Subcutaneous abdominal adipose tissue (tissue), 5 donors: Measurements from ENCODE around the gene PLCD1.

Source experiments
- H3K27ac ChIP-seq: one replicate; pipeline ENCODE4 v1.7.0; 2013; ENCODE audit warnings: low read depth, mild to moderate bottlenecking, inconsistent platforms, low read length, moderate library complexity
- H3K27me3 ChIP-seq, 5 donors: one replicate each; pipeline ENCODE4 v1.7.0; 2013; ENCODE audit warnings: low read length in 5 of 5, inconsistent platforms in 1 of 5; ENCODE audit not compliant: control insufficient read depth in 5 of 5, insufficient read depth in 4 of 5
- H3K36me3 ChIP-seq, 5 donors: one replicate each; pipeline ENCODE4 v1.7.0; 2013; ENCODE audit warnings: low read length in 5 of 5; ENCODE audit not compliant: control insufficient read depth in 5 of 5, insufficient read depth in 5 of 5
- H3K4me1 ChIP-seq, 5 donors: one replicate each; pipeline ENCODE4 v1.7.0; 2013; ENCODE audit warnings: low read length in 5 of 5, mild to moderate bottlenecking in 3 of 5, moderate library complexity in 1 of 5; ENCODE audit not compliant: control insufficient read depth in 5 of 5, insufficient read depth in 5 of 5
- H3K4me3 ChIP-seq, 5 donors: one replicate each; pipeline ENCODE4 v1.7.0; 2013; ENCODE audit warnings: low read length in 5 of 5, low read depth in 1 of 5
- H3K9ac ChIP-seq, 5 donors: one replicate each; pipeline ENCODE4 v1.7.0; 2013; ENCODE audit warnings: low read length in 5 of 5, mild to moderate bottlenecking in 4 of 5, moderate library complexity in 3 of 5
- H3K9me3 ChIP-seq, 5 donors: one replicate each; pipeline ENCODE4 v1.7.0; 2013; ENCODE audit warnings: low read length in 5 of 5; ENCODE audit not compliant: control insufficient read depth in 5 of 5
- donor health status: healthy.
- donor health status: healthy.
- donor health status: healthy.
- donor health status: healthy.
- donor health status: healthy.

The PLCD1 gene

DNA sequence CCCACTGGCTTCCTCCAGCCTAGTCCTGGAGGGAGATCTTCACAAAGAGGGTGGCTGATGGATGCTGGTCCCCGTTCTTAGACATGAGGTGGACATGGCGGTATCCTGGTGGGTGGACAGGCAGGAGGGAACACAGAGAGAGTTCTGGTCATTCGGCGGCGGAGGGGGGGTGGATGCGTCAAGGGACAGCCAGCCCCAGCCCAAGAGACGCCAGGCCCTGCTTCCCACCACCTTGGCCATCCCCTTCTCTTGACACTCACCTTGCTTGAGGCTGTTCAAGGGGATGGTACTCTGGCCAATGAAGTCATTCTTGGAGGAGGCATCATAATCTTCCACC is 21.7 kb downstream of the PLCD1 start:
- Histone ChIP-seq H3K27ac (no peak overlapping the region), H3K27me3 (no peaks in the 10 kb centered on the region), H3K4me3 (no peak overlapping the region), H3K4me1 (peaks cover 0 to 15% (median 7%) of the 10 kb centered on the region in 5 donors), H3K9ac (no peak overlapping the region), H3K9me3 (no peaks in the 10 kb centered on the region), H3K36me3 (peaks cover 0 to 63% (median 59%) of the 10 kb centered on the region in 5 donors)

DNA sequence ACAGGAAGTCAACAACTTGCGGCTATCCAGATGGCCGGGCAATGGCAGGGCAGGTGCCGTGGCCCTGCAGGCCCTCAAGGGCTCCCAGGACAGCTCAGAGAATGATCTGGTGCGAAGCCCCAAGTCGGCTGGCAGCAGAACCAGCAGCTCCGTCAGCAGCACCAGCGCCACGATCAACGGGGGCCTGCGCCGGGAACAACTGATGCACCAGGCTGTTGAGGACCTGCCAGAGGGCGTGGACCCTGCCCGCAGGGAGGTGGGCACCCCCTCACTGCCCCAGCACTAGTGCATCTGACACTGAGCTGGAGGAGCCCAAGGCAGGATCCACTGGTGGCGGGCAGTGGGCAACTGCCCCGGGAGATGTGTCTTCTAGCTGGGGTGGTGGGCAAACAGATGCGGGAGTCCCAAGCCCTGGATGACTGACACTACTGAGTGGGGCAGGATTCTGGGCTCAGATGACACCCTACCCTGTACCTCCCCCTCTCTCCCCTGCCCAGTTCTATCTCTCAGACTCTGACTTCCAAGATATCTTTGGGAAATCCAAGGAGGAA is 22.9 kb downstream of the PLCD1 start:
- Histone ChIP-seq H3K9me3 (no peaks in the 10 kb centered on the region), H3K4me1 (peaks cover 0 to 15% (median 7%) of the 10 kb centered on the region in 5 donors), H3K9ac (no peak overlapping the region), H3K36me3 (peaks cover 0 to 73% (median 70%) of the 10 kb centered on the region in 5 donors), H3K4me3 (no peak overlapping the region), H3K27ac (no peak overlapping the region), H3K27me3 (no peaks in the 10 kb centered on the region)

DNA sequence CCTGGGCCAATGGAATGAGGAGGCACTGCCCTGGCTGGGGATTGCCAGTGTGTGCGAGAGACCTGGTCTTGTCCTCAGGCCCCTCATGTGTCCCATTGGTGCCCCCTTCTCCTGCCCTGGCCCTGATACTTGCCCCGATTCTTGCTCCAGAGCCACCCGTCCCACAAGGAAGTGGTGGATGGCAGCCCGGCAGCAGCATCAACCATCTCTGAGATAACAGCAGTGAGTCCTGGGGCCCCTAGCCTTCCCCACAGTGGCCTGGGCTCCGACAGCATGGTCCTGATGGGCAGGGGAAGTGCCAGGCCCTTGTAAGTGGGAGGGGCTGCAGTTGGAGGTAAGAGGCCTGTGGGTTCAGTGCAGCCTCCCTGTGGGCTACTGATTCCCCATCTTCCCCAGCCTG is 23.4 kb downstream of the PLCD1 start:
- H3K36me3 ChIP-seq: peaks cover 0 to 73% (median 70%) of the 10 kb centered on the region in 5 donors
- H3K4me3 ChIP-seq: no peak overlapping the region
- H3K4me1 ChIP-seq: peaks cover 0 to 15% (median 7%) of the 10 kb centered on the region in 5 donors
- no peak overlapping the region for H3K27ac ChIP-seq
- no peaks in the 10 kb centered on the region for H3K27me3 ChIP-seq
- no peak overlapping the region for H3K9ac ChIP-seq
- no peaks in the 10 kb centered on the region for H3K9me3 ChIP-seq

DNA sequence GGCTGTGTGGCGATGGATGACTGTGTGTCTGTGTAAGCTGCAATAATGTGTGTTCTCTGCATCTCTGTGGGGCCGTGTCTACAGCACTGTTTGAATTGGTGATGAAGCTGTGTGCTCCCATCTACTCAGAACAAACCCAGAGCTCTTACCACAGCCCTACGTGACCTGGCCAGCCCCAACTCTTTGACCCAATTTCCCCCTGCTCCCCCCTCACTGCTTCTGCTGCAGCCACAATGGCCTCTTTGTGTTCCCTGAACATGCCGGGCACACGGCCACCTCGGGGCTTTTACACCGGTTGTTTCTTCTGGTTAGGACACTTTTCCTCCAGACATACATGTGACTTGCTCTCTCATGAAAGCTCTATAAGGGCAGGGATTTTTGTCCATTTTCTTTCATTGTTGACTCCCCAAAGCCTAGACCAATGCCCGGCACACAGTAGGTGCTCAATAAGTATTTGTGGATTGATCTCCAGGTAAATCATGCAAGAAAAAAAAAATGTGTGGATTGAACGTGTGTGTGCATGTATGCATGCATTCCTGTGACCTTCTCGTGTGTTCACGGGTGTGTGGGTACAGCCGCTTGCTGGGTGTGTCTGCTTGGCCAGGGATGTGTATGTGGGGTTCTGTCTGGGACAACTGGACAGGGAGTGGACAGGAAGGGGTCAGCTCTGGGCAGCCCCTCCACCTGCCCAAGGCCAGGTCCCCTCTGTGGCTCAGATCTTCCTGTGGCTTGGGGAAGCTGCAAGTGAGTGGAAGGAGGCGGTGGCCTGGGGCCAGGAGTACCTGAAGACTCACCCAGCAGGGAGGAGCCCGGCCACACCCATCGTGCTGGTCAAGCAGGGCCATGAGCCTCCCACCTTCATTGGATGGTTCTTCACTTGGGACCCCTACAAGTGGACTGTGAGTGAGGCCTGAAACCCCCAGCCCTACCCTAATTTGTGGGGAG is 24.1 kb downstream of the PLCD1 start:
- Histone ChIP-seq H3K4me3 (no peak overlapping the region), H3K4me1 (peaks cover 0 to 15% (median 7%) of the 10 kb centered on the region in 5 donors), H3K9ac (no peak overlapping the region)

DNA sequence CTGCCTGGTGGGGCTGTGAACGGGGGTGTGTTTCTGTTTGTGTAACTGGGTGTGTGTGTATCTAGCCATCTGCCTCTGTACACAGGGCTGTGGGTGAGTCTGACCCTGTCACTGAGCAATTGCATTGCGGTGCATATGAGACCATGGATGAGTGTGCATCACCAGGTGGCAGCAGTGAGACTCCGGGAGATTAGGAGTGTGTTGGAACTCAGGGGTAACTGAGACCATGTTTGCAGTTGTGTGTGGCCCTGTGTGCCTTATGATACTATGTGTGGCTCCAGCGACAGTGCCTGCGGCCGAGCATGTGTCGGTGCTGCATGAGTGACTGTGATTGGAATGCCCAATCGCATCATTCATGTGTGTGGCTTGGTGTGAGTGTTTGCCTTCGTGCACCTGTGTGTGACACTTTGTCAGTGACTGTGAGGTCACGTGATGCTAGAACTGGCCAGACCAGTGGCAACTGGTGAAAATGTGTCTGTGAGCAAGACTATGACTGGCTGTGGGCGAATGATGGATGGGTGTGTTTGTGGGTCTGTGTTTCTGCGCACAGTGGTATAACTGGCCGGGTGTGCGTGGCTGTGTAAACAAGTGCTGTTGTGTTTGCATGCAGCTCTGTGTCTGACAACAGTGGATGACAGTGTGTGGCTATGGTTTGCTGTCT is 24.9 kb downstream of the PLCD1 start:
- Histone ChIP-seq H3K27me3 (no peaks in the 10 kb centered on the region), H3K27ac (no peak overlapping the region), H3K9me3 (no peaks in the 10 kb centered on the region), H3K4me3 (no peak overlapping the region), H3K4me1 (peaks cover 0 to 15% (median 7%) of the 10 kb centered on the region in 5 donors), H3K36me3 (peaks cover 0 to 66% (median 60%) of the 10 kb centered on the region in 5 donors), H3K9ac (peak overlapping the region in 1 of 5 donors; percentile 41)

More for the DNA sequence above, 24.1 kb downstream of the PLCD1 start:
- Histone ChIP-seq H3K27ac (no peak overlapping the region), H3K9me3 (no peaks in the 10 kb centered on the region), H3K27me3 (no peaks in the 10 kb centered on the region), H3K36me3 (peaks cover 0 to 73% (median 68%) of the 10 kb centered on the region in 5 donors)

DNA sequence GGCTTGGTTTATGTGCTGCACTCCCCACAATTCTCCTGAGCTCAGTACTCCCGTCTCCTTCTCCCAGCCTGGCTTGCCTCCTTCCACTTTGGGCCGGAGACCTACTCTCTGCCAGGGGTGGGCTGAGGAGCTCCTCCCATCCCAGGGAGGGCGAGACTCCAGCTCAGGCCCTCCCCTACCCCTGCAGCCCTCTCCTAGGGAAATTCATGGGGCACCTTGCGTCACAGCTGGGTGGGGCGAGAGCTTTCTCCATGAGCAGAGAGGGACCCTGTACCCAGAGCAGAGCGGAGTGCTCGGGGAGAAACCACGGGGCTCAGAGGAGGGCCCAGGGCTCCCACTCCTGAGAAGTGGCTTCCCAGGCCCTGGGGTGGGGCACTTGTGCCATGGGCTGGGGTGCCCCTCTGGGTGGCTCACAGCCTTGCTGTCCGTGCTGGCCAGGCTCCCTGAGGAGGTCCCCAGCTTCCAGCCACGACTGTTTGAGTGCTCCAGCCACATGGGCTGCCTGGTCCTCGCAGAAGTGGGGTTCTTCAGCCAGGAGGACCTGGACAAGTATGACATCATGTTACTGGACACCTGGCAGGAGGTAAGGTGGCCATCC is 25.5 kb downstream of the PLCD1 start:
- peaks cover 0 to 19% (median 9%) of the 10 kb centered on the region in 5 donors for H3K4me1 ChIP-seq

DNA sequence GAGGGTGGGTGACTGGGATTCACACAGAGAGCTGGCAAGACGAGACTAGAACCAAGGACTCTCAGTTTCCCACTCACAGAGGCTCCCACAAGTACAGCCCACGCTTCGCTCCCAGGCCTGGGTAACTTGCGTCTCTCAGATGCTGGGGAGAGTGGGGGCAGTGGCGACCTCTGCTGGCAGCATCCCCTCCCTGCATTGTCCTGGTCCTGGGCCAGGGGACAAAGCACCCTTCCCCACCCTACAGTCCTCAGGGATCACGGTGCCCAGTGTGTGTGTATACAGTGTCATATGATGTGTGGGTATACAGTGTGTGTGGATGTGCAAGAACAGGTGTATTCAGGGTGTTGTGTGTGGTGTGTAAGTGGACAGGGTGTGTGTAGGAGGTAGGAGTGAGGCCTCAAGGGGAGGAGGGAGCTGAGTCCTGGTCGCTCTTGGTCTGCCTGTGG is 26.0 kb downstream of the PLCD1 start:
- Histone ChIP-seq H3K27ac (no peak overlapping the region), H3K27me3 (no peaks in the 10 kb centered on the region), H3K9ac (peak overlapping the region in 1 of 5 donors; percentile 5), H3K4me1 (peaks cover 0 to 23% (median 13%) of the 10 kb centered on the region in 5 donors), H3K9me3 (no peaks in the 10 kb centered on the region), H3K36me3 (peaks cover 0 to 57% (median 49%) of the 10 kb centered on the region in 5 donors), H3K4me3 (no peak overlapping the region)

More for the DNA sequence above, 25.5 kb downstream of the PLCD1 start:
- no peaks in the 10 kb centered on the region for H3K9me3 ChIP-seq
- H3K4me3 ChIP-seq: no peak overlapping the region
- no peaks in the 10 kb centered on the region for H3K27me3 ChIP-seq
- H3K36me3 ChIP-seq: peaks cover 0 to 62% (median 54%) of the 10 kb centered on the region in 5 donors
- H3K9ac ChIP-seq: peak overlapping the region in 1 of 5 donors; percentile 41
- H3K27ac ChIP-seq: no peak overlapping the region

DNA sequence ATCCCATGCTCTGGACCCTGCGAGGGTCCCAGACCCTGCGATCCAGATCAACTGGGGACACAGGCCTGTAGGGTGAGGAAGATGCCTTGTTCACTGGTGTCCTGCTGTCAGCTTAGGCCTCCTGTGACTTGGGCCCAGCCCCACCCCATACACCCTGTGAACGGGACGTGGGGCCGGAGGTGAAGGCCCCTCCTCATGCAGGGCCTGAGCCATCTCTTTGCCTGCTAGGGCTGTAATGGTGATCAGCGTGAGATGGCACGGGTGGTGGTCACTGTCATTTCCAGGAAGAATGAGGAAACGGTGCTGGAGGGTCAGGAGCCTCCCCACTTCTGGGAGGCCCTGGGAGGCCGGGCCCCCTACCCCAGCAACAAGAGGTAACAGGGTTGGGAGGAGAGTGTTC is 26.5 kb downstream of the PLCD1 start:
- H3K27ac ChIP-seq: no peak overlapping the region
- H3K9me3 ChIP-seq: no peaks in the 10 kb centered on the region
- no peak overlapping the region for H3K9ac ChIP-seq
- H3K27me3 ChIP-seq: no peaks in the 10 kb centered on the region
- H3K36me3 ChIP-seq: peaks cover 0 to 52% (median 44%) of the 10 kb centered on the region in 5 donors
- no peak overlapping the region for H3K4me3 ChIP-seq
- peaks cover 0 to 27% (median 17%) of the 10 kb centered on the region in 5 donors for H3K4me1 ChIP-seq

DNA sequence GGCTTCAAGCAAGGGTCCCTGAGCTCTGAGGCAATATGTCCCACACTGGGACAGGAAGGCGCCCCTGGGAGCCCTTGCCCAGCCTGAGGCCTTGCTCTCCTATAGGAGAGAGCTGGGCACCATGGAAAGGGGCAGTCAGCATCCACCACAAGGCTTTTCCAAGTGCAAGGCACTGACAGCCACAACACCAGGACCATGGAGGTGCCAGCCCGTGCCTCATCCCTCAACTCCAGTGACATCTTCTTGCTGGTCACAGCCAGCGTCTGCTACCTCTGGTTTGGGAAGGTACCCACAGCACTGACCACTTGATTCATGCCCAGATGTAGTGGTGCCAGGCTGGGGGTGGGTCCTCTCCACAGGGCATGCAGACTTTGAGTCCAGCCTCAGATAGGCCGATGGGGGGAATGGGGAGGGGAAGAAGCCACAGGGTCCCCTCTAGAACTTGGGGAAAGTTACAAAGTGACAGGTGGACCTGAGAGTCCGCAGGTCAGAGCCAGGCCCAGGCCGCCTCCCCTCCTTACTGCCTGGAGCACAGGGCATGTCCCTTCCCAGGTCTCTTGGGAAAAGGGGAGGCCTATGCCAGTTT is 27.1 kb downstream of the PLCD1 start:
- no peak overlapping the region for H3K27ac ChIP-seq
- no peak overlapping the region for H3K9ac ChIP-seq

More for the DNA sequence above, 27.1 kb downstream of the PLCD1 start:
- no peaks in the 10 kb centered on the region for H3K9me3 ChIP-seq
- H3K36me3 ChIP-seq: peaks cover 0 to 47% (median 39%) of the 10 kb centered on the region in 5 donors
- H3K4me3 ChIP-seq: no peak overlapping the region
- no peaks in the 10 kb centered on the region for H3K27me3 ChIP-seq
- peaks cover 0 to 29% (median 19%) of the 10 kb centered on the region in 5 donors for H3K4me1 ChIP-seq
